Endodermal cell (in vitro differentiated cells): ENCODE results near the gene ADSS2. TPM values are rescaled to one million over a fixed set of nuclear protein-coding genes. Genes with fewer than 3 reads are reported as not detected.

Experiments used
- DNase-seq: peaks from one replicate; pipeline ENCODE4 v3.0.0-alpha.2; 2017
- H3K27ac ChIP-seq: 2 replicates; pipeline ENCODE4 v1.5.1; 2013; ENCODE audit warnings: mild to moderate bottlenecking, low read depth, low read length, moderate library complexity
- H3K27me3 ChIP-seq: 2 replicates; pipeline ENCODE4 v1.6.1; 2013; ENCODE audit warnings: mild to moderate bottlenecking, low read length, moderate library complexity; ENCODE audit not compliant: insufficient read depth, control insufficient read depth, poor library complexity, severe bottlenecking
- H3K36me3 ChIP-seq: 2 replicates; pipeline ENCODE4 v1.7.0; 2013; ENCODE audit warnings: mild to moderate bottlenecking, low read length, moderate library complexity; ENCODE audit not compliant: control insufficient read depth, insufficient read depth
- H3K4me1 ChIP-seq: one replicate; pipeline ENCODE4 v1.7.0; 2013; ENCODE audit warnings: low read length; ENCODE audit not compliant: control insufficient read depth, insufficient read depth
- H3K4me3 ChIP-seq: 2 replicates; pipeline ENCODE4 v1.5.1; 2013; ENCODE audit warnings: mild to moderate bottlenecking, low read length, moderate library complexity
- H3K9ac ChIP-seq: 2 replicates; pipeline ENCODE4 v1.6.1; 2013; ENCODE audit warnings: mild to moderate bottlenecking, low read length, moderate library complexity; ENCODE audit not compliant: poor library complexity, severe bottlenecking; ENCODE audit errors: extremely low read depth
- H3K9me3 ChIP-seq: 2 replicates; pipeline ENCODE4 v1.6.1; 2013; ENCODE audit warnings: mild to moderate bottlenecking, low read length, moderate library complexity; ENCODE audit not compliant: control insufficient read depth
- H3K27ac Mint-ChIP-seq: 2 replicates; pipeline ENCODE4 v1.8.0; 2020; ENCODE audit warnings: mixed read lengths
- H3K27me3 Mint-ChIP-seq: 2 replicates; pipeline ENCODE4 v1.8.0; 2021; ENCODE audit warnings: mild to moderate bottlenecking, mixed read lengths; ENCODE audit not compliant: insufficient read depth
- H3K36me3 Mint-ChIP-seq: 2 replicates; pipeline ENCODE4 v1.8.0; 2020; ENCODE audit warnings: low read depth, mixed read lengths
- H3K4me1 Mint-ChIP-seq: 2 replicates; pipeline ENCODE4 v1.8.0; 2020; ENCODE audit warnings: mixed read lengths
- H3K4me3 Mint-ChIP-seq: 2 replicates; pipeline ENCODE4 v1.8.0; 2020; ENCODE audit warnings: mild to moderate bottlenecking, moderate library complexity, mixed read lengths
- H3K9me3 Mint-ChIP-seq: 2 replicates; pipeline ENCODE4 v1.8.0; 2020; ENCODE audit warnings: mild to moderate bottlenecking, mixed read lengths
- CTCF ChIP-seq: fragments of 200-600 bp; sonication (generic); conservative IDR thresholded peaks from 2 replicates; pipeline ENCODE4 v1.5.0; 2021; ENCODE audit warnings: antibody characterized with exemption, mild to moderate bottlenecking
- WGBS, 2 experiments: methylation state at CpG; one replicate each; pipeline versions ENCODE4 v1.1.5 to v1.1.7; 2013; ENCODE audit warnings: missing lambda C conversion rate in 2 of 2, mixed read lengths in 1 of 2; ENCODE audit not compliant: insufficient coverage in 1 of 2, insufficient read length in 1 of 2; 5-methylcytosine and 5-hydroxymethylcytosine counted together
- total RNA-seq, 2 donors: library from RNA; stranded (reverse); fragmentation: NEBNext Ultra II Directional in 1 of 2; extraction: Animal tissue kit (Norgen Biotek cat#: 25700) in 1 of 2; gene quantifications; 2 replicates in 1 of 2; 3 replicates in 1 of 2; pipeline ENCODE4 v1.2.1, GENCODE V29; 2021

Gene ADSS2
- total RNA-seq, 2 donors from 2014 or later: 45.9 to 50.2 TPM

- Mint-ChIP-seq H3K4me1 (peaks cover 51% of the 10 kb centered on the region), H3K36me3 (peaks cover 8% of the 10 kb centered on the region), H3K4me3 (peak overlapping the region; percentile 11), H3K9me3 (peaks cover 2% of the 10 kb centered on the region), H3K27me3 (no peaks in the 10 kb centered on the region), H3K27ac (no peak overlapping the region)
- 86 to 87% methylated on average over 3 to 5 of the region's 5 CpGs for WGBS, 2 experiments
- H3K9me3 ChIP-seq: no peaks in the 10 kb centered on the region
- DNase-seq: no peak
- H3K4me1 ChIP-seq: peaks cover 13% of the 10 kb centered on the region
- H3K4me3 ChIP-seq: no peak overlapping the region
- peaks cover 5% of the 10 kb centered on the region for H3K36me3 ChIP-seq
- H3K9ac ChIP-seq: peak overlapping the region; percentile 1
- no peak for TF ChIP-seq CTCF
- H3K27me3 ChIP-seq: no peaks in the 10 kb centered on the region
- H3K27ac ChIP-seq: no peak overlapping the region
Observed at GRCh38 chr1:244448279-244449036, 3.3 kb downstream of the ADSS2 start.

- no peaks in the 10 kb centered on the region for H3K27me3 Mint-ChIP-seq
Observed at GRCh38 chr1:244447552-244447951, 4.2 kb downstream of the ADSS2 start.

GRCh38 chr1:244447024-244447423, 4.7 kb downstream of the ADSS2 start:
- peaks cover 13% of the 10 kb centered on the region for H3K4me1 ChIP-seq
- Mint-ChIP-seq H3K4me3 (no peak overlapping the region), H3K4me1 (peaks cover 48% of the 10 kb centered on the region), H3K36me3 (peaks cover 11% of the 10 kb centered on the region), H3K9me3 (peaks cover 2% of the 10 kb centered on the region), H3K27ac (no peak overlapping the region), H3K27me3 (no peaks in the 10 kb centered on the region)
- no peak overlapping the region for H3K9ac ChIP-seq
- no peaks in the 10 kb centered on the region for H3K27me3 ChIP-seq
- peaks cover 6% of the 10 kb centered on the region for H3K36me3 ChIP-seq
- 89% methylated on average over 1 of the region's 1 CpG; no CpG with 5 or more reads in 1 of the 2 experiments for WGBS, 2 experiments
- DNase-seq: no peak
- TF ChIP-seq CTCF: no peak
- H3K9me3 ChIP-seq: no peaks in the 10 kb centered on the region
- no peak overlapping the region for H3K27ac ChIP-seq
- peak overlapping the region; percentile 47 for H3K4me3 ChIP-seq

More at GRCh38 chr1:244447552-244447951, 4.2 kb downstream of the ADSS2 start:
- Mint-ChIP-seq H3K4me3 (no peak overlapping the region), H3K9me3 (peaks cover 2% of the 10 kb centered on the region), H3K27ac (no peak overlapping the region), H3K36me3 (peaks cover 11% of the 10 kb centered on the region), H3K4me1 (peaks cover 51% of the 10 kb centered on the region)
- Histone ChIP-seq H3K9ac (no peak overlapping the region), H3K4me1 (peaks cover 13% of the 10 kb centered on the region), H3K27me3 (no peaks in the 10 kb centered on the region), H3K9me3 (no peaks in the 10 kb centered on the region), H3K36me3 (peaks cover 6% of the 10 kb centered on the region), H3K27ac (no peak overlapping the region), H3K4me3 (peak overlapping the region; percentile 47)
- WGBS, 2 experiments: 86% methylated on average over 2 of the region's 2 CpGs; no CpG with 5 or more reads in 1 of the 2 experiments
- DNase-seq: no peak
- no peak for TF ChIP-seq CTCF
